Neuronal stem cell (in vitro differentiated cells): ENCODE results near the gene MUC5AC.
A peak's percentile ranks its signal among the peaks of the same experiment; 100 is the strongest.

Experiments
- DNase-seq: peaks from one replicate; pipeline ENCODE4 v3.0.0-alpha.2; 2013; ENCODE audit warnings: low spot score
- H2AFZ ChIP-seq: one replicate; pipeline ENCODE4 v1.6.1; 2013; ENCODE audit warnings: mild to moderate bottlenecking, low read length, inconsistent platforms
- H2AK5ac ChIP-seq: 2 replicates; pipeline ENCODE4 v1.6.1; 2013; ENCODE audit warnings: low read depth, mild to moderate bottlenecking, inconsistent platforms, low read length, moderate library complexity, mixed read lengths
- H2BK120ac ChIP-seq: 2 replicates; pipeline ENCODE4 v1.6.1; 2013; ENCODE audit warnings: low read depth, mild to moderate bottlenecking, inconsistent platforms, low read length, moderate library complexity, mixed read lengths
- H2BK12ac ChIP-seq: one replicate; pipeline ENCODE4 v1.6.1; 2013; ENCODE audit warnings: low read length, inconsistent platforms
- H2BK15ac ChIP-seq: 2 replicates; pipeline ENCODE4 v1.6.1; 2013; ENCODE audit warnings: mild to moderate bottlenecking, low read length, inconsistent platforms, mixed read lengths
- H2BK5ac ChIP-seq: one replicate; pipeline ENCODE4 v1.6.1; 2013; ENCODE audit warnings: inconsistent platforms, mild to moderate bottlenecking, low read length, moderate library complexity
- H3K14ac ChIP-seq: one replicate; pipeline ENCODE4 v1.6.1; 2013; ENCODE audit warnings: low read length, inconsistent platforms
- H3K18ac ChIP-seq: 2 replicates; pipeline ENCODE4 v1.6.1; 2013; ENCODE audit warnings: low read length, inconsistent platforms
- H3K23ac ChIP-seq: 2 replicates; pipeline ENCODE4 v1.6.1; 2013; ENCODE audit warnings: low read depth, mild to moderate bottlenecking, mixed read lengths, low read length, inconsistent platforms; ENCODE audit not compliant: poor library complexity
- H3K27ac ChIP-seq: replicated peaks from 3 replicates; pipeline ENCODE4 v1.5.1; 2013; ENCODE audit warnings: low read length, inconsistent platforms
- H3K27me3 ChIP-seq, 3 experiments: 2 replicates each; pipeline ENCODE4 v1.6.1; 2013; ENCODE audit warnings: low read length in 3 of 3, mild to moderate bottlenecking in 2 of 3, inconsistent platforms in 1 of 3, low read depth in 1 of 3, mixed read lengths in 1 of 3, moderate library complexity in 1 of 3; ENCODE audit not compliant: control insufficient read depth in 3 of 3, insufficient read depth in 3 of 3
- H3K36me3 ChIP-seq, 2 donors: replicated peaks in 1 of 2; 2 replicates each; pipeline ENCODE4 v1.6.1; 2013; ENCODE audit warnings: low read length in 2 of 2; ENCODE audit not compliant: control insufficient read depth in 2 of 2, insufficient read depth in 2 of 2
- H3K4ac ChIP-seq: 2 replicates; pipeline ENCODE4 v1.6.1; 2013; ENCODE audit warnings: inconsistent platforms, mild to moderate bottlenecking, low read length, moderate library complexity
- H3K4me1 ChIP-seq, 2 donors: 1 replicate in 1 of 2; 2 replicates in 1 of 2; pipeline ENCODE4 v1.6.1; 2013; ENCODE audit warnings: low read length in 2 of 2, low read depth in 1 of 2; ENCODE audit not compliant: control insufficient read depth in 2 of 2, insufficient read depth in 1 of 2
- H3K4me2 ChIP-seq: one replicate; pipeline ENCODE4 v1.6.1; 2013; ENCODE audit warnings: mild to moderate bottlenecking, low read length, inconsistent platforms; ENCODE audit not compliant: insufficient read depth, poor library complexity, severe bottlenecking
- H3K4me3 ChIP-seq, 2 donors: 2 replicates each; pipeline ENCODE4 v1.5.1; 2013; ENCODE audit warnings: low read length in 2 of 2, mild to moderate bottlenecking in 2 of 2, inconsistent platforms in 1 of 2, moderate library complexity in 1 of 2
- H3K79me1 ChIP-seq: one replicate; pipeline ENCODE4 v1.6.1; 2013; ENCODE audit warnings: low read depth, mild to moderate bottlenecking, inconsistent platforms, low read length, moderate library complexity
- H3K9ac ChIP-seq: one replicate; pipeline ENCODE4 v1.6.1; 2013; ENCODE audit warnings: mild to moderate bottlenecking, low read depth, low read length, inconsistent platforms; ENCODE audit not compliant: poor library complexity
- H3K9me3 ChIP-seq, 2 donors: replicated peaks in 1 of 2; 2 replicates each; pipeline versions ENCODE3 to v1.6.1; 2013; ENCODE audit warnings: low read length in 2 of 2, mild to moderate bottlenecking in 2 of 2, inconsistent platforms in 1 of 2, low read depth in 1 of 2, mixed read lengths in 1 of 2, moderate library complexity in 1 of 2; ENCODE audit not compliant: control insufficient read depth in 2 of 2, insufficient read depth in 1 of 2
- H4K8ac ChIP-seq: one replicate; pipeline ENCODE4 v1.6.1; 2013; ENCODE audit warnings: low read depth, mild to moderate bottlenecking, inconsistent platforms, low read length, moderate library complexity
- H4K91ac ChIP-seq: one replicate; pipeline ENCODE4 v1.6.1; 2013; ENCODE audit warnings: low read length, low read depth, mild to moderate bottlenecking, inconsistent platforms; ENCODE audit not compliant: poor library complexity
- WGBS, 2 donors: extraction: QIAGEN DNeasy Blood & Tissue Kit; methylation state at CpG; one replicate each; pipeline ENCODE4 v1.1.7; 2013; ENCODE audit warnings: missing lambda C conversion rate in 2 of 2, mixed read lengths in 1 of 2; ENCODE audit not compliant: insufficient read length in 2 of 2, insufficient replicate concordance in 1 of 2; ENCODE audit errors: extremely low coverage in 2 of 2; 5-methylcytosine and 5-hydroxymethylcytosine counted together

The MUC5AC gene

DNA sequence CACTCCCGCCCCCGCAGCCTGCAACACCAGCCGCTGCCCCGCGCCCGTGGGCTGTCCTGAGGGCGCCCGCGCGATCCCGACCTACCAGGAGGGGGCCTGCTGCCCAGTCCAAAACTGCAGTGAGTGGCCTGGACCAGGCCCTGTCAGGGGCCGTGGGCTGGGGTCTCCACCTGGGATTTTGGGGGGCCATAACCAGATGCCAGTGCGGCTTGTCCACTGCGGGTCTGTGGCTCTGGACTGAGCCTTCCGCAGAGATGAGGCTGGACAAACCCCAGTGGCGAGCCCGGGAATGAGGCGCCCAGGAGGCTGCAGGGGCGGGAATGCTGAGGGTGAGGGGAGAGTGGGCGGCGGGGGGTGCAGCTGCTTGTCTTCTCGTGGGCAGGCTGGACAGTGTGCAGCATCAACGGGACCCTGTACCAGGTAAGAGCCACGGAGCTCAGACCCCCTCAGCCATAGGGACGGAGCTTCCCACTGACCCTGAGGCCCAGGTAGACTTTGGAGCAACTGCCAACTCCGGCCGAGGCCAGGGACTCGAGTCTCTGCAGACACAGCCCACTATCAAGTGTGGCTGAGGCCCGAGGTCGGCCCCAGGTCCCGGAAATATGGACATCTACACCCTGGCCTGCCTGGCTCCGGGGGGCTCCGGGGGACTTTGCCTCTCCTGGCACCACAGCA, 40.3 kb downstream of the MUC5AC start:
- H3K4me3 ChIP-seq = no peak overlapping the region
- H3K9ac ChIP-seq = no peak overlapping the region
- H3K4me1 ChIP-seq = no peaks in the 10 kb centered on the region
- H2BK5ac ChIP-seq = no peak overlapping the region
- no peak overlapping the region for H4K8ac ChIP-seq
- no peak overlapping the region for H3K14ac ChIP-seq
- H3K27ac ChIP-seq = no peak overlapping the region
- no peak overlapping the region for H2BK15ac ChIP-seq
- peak overlapping the region; percentile 81 for H2BK120ac ChIP-seq
- no peaks in the 10 kb centered on the region for H3K79me1 ChIP-seq
- H3K36me3 ChIP-seq = no peaks in the 10 kb centered on the region
- no peak overlapping the region for H4K91ac ChIP-seq
- no peak overlapping the region for H2AFZ ChIP-seq
- no peak overlapping the region for H2BK12ac ChIP-seq
- no peak overlapping the region for H3K4me2 ChIP-seq
- H3K18ac ChIP-seq = peak overlapping the region; percentile 57
- H3K27me3 ChIP-seq = peaks cover 0 to 17% (median 0%) of the 10 kb centered on the region in 3 experiments
- no peak overlapping the region for H3K23ac ChIP-seq
- H3K4ac ChIP-seq = no peak overlapping the region
- H2AK5ac ChIP-seq = peak overlapping the region; percentile 75
- no CpG with 5 or more reads among the region's 33 CpGs for WGBS, 2 donors
- H3K9me3 ChIP-seq = peaks cover 0 to 9% of the 10 kb centered on the region in 2 donors
- no peak for DNase-seq

DNA sequence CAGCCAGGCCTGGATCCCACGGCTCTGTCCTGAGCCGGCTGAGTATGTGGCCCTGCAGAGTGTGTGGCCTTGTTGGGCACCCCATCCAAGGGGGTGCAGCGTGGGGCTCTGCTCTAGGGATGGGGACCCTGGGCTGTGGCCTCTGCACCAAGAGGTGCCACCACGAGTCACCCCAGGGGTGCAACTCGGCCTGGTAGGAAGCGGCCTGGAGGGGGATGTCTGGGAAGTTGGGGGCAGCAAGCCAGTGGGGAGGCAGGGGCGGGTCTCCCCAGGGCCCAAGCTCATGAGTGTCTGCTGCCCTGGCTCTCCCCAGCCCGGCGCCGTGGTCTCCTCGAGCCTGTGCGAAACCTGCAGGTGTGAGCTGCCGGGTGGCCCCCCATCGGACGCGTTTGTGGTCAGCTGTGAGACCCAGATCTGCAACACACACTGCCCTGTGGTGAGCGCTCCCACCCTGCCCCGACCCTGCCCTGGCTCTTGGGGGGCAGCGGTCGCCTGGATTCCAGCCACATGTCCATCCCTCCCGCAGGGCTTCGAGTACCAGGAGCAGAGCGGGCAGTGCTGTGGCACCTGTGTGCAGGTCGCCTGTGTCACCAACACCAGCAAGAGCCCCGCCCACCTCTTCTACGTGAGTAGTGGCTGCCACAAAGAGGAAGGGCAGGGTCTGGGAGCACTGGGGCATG, 40.9 kb downstream of the MUC5AC start:
- Histone ChIP-seq H3K27me3 (peaks cover 0 to 17% (median 0%) of the 10 kb centered on the region in 3 experiments), H3K79me1 (no peaks in the 10 kb centered on the region), H3K9ac (peak overlapping the region; percentile 21), H4K91ac (no peak overlapping the region), H4K8ac (no peak overlapping the region), H3K4me1 (no peaks in the 10 kb centered on the region), H2BK12ac (no peak overlapping the region), H3K18ac (peak overlapping the region; percentile 64), H3K23ac (peak overlapping the region; percentile 65), H2BK5ac (peak overlapping the region; percentile 82), H3K4me3 (no peak overlapping the region), H3K36me3 (no peaks in the 10 kb centered on the region), H3K14ac (peak overlapping the region; percentile 56), H2AFZ (no peak overlapping the region), H3K9me3 (peaks cover 0 to 6% of the 10 kb centered on the region in 2 donors), H3K27ac (no peak overlapping the region), H2BK120ac (peak overlapping the region; percentile 81), H3K4ac (peak overlapping the region; percentile 37), H2BK15ac (no peak overlapping the region), H2AK5ac (peak overlapping the region; percentile 90), H3K4me2 (no peak overlapping the region)
- no peak for DNase-seq
- no CpG with 5 or more reads among the region's 26 CpGs for WGBS, 2 donors

DNA sequence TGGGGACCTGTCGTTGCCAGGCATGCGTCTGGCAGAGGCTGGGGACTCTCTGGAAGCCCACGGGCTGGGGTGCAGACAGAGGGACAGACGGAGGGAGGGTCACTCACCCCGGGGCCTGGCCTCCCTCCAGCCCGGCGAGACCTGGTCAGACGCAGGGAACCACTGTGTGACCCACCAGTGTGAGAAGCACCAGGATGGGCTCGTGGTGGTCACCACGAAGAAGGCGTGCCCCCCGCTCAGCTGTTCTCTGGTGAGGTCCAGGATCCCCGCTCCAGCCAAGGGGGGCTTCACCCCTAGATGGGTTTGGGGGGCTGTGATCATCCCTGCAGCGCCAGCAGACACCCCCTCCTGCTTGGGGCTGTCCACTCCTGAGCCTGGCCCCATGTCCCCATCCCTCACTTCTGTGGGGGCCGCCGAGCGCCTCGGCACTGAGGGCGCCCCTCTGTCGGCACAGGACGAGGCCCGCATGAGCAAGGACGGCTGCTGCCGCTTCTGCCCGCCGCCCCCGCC, 41.5 kb downstream of the MUC5AC start:
- Histone ChIP-seq H3K79me1 (no peaks in the 10 kb centered on the region), H3K14ac (peak overlapping the region; percentile 71), H4K91ac (no peak overlapping the region), H3K4me3 (no peak overlapping the region), H2BK12ac (no peak overlapping the region), H3K36me3 (no peaks in the 10 kb centered on the region), H3K4ac (peak overlapping the region; percentile 37), H2BK120ac (no peak overlapping the region), H3K23ac (peak overlapping the region; percentile 65), H3K27ac (no peak overlapping the region), H3K4me1 (no peaks in the 10 kb centered on the region), H2BK15ac (peak overlapping the region; percentile 92), H2BK5ac (peak overlapping the region; percentile 82), H2AFZ (no peak overlapping the region), H3K18ac (peak overlapping the region; percentile 64), H3K9me3 (peaks cover 0 to 3% of the 10 kb centered on the region in 2 donors), H3K4me2 (no peak overlapping the region), H2AK5ac (peak overlapping the region; percentile 90), H4K8ac (no peak overlapping the region), H3K27me3 (peaks cover 0 to 17% (median 0%) of the 10 kb centered on the region in 3 experiments), H3K9ac (no peak overlapping the region)
- DNase-seq = no peak
- WGBS, 2 donors = no CpG with 5 or more reads among the region's 27 CpGs
